Activated CD8-positive, alpha-beta T cell treated with anti-CD3 and anti-CD28 coated beads, Interleukin-2, amount 10 ng/mL, durations not matched to agents 7 days and 5 days (primary cell): ENCODE data around the gene BIN2. TPM values are rescaled to one million over a fixed set of nuclear protein-coding genes. Genes with fewer than 3 reads are reported as not detected.
A peak's percentile ranks its signal among the peaks of the same experiment; 100 is the strongest.
"Not testable (repeated sequence)": the region's sequence is repeated elsewhere in the genome, so short reads cannot be mapped to it uniquely, and the experiment has no call there.

ENCODE experiments used
- ATAC-seq: fragments of 150-1000 bp; cut with Tn5 transposase; one replicate; pipeline ENCODE4 v1.10.0; 2021; ENCODE audit warnings: moderate library complexity
- CTCF ChIA-PET: fragments of 350-600 bp; sonication (Branson Sonifier 250); formaldehyde crosslinking; loops from one replicate; lab custom pipeline; 2021; ENCODE audit warnings: antibody characterized with exemption; lab: Charles Lee
- POLR2A ChIA-PET: fragments of 350-600 bp; sonication (Branson Sonifier 250); formaldehyde crosslinking; loops from one replicate; lab custom pipeline; 2021; ENCODE audit warnings: antibody characterized with exemption; lab: Charles Lee
- DNase-seq: peaks from one replicate; pipeline ENCODE4 v3.0.0-alpha.2; 2020
- H3K27ac Mint-ChIP-seq: one replicate; pipeline ENCODE4 v1.8.0; 2021; ENCODE audit warnings: mild to moderate bottlenecking, mixed read lengths
- H3K27me3 Mint-ChIP-seq: one replicate; pipeline ENCODE4 v1.8.0; 2021; ENCODE audit warnings: low read depth, mixed read lengths
- H3K36me3 Mint-ChIP-seq: one replicate; pipeline ENCODE4 v1.8.0; 2021; ENCODE audit warnings: low read depth, mixed read lengths
- H3K4me1 Mint-ChIP-seq: one replicate; pipeline ENCODE4 v1.8.0; 2021; ENCODE audit warnings: low read depth, mixed read lengths
- H3K4me3 Mint-ChIP-seq: one replicate; pipeline ENCODE4 v1.8.0; 2021; ENCODE audit warnings: mild to moderate bottlenecking, mixed read lengths
- H3K9me3 Mint-ChIP-seq: one replicate; pipeline ENCODE4 v1.8.0; 2022; ENCODE audit warnings: mixed read lengths; ENCODE audit not compliant: insufficient read depth
- total RNA-seq, 2 experiments: library from RNA; stranded (reverse); gene quantifications; one replicate each; pipeline ENCODE4 v1.2.3, GENCODE V29; 2021

Gene BIN2
- total RNA-seq, 2 experiments from 2014 or later = 158 to 161 TPM

DNA sequence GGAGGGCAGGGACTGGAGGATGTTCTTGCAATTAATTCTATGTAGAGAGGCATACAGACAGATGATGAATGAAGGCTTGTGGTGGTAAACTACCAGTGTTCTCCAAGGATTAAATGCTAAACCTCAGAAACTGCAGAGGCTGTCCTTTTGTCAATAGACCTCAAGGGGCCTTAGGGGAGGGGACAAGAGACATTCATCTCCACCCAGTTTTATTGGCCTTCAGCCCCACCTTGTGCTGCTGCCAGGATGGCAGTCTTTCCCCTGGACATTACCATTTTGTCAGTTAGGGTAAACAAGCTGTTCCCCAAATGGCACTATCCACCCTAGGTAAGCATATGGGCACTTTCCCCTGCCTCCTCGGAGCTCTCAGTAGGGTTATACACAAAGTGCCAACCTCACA lies 48.9 kb downstream of the BIN2 start:
- POLR2A ChIA-PET = no interaction called here

DNA sequence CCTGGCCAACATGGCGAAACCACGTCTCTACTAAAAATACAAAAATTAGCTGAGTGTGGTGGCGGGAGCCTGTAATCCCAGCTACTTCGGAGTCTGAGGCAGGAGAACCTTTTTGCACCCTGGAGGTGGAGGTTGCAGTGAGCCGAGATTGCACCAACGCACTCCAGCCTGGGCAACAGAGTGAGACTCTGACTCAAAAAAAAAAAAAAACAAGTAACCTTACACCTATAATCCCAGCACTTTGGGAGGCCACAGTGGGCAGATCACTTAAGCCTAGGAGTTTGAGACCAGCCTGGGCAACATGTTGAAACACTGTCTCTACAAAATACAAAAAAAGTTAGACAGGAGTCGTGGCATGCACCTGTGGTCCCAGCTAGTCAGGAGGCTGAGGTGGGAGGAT lies 51.2 kb downstream of the BIN2 start:
- ATAC-seq, H3K9me3 Mint-ChIP-seq, H3K4me3 Mint-ChIP-seq, DNase-seq, H3K36me3 Mint-ChIP-seq, POLR2A ChIA-PET, H3K27ac Mint-ChIP-seq: not testable (repeated sequence)
- H3K4me1 Mint-ChIP-seq = peaks cover 20% of the 10 kb centered on the region
- peaks cover 17% of the 10 kb centered on the region for H3K27me3 Mint-ChIP-seq
- CTCF ChIA-PET = interaction anchor here (0.9 kb wide), 1 partner anchor 10 kb away, joined by 4 read pairs; no protein-coding TSS in a partner anchor

More for the DNA sequence above, 48.9 kb downstream of the BIN2 start:
- Mint-ChIP-seq H3K4me1 (peaks cover 11% of the 10 kb centered on the region), H3K36me3 (peaks cover 2% of the 10 kb centered on the region), H3K27me3 (peaks cover 14% of the 10 kb centered on the region), H3K27ac (no peak overlapping the region), H3K4me3 (no peak overlapping the region), H3K9me3 (no peaks in the 10 kb centered on the region)
- CTCF ChIA-PET = interaction anchor here (1.4 kb wide), 1 partner anchor 66 kb away, joined by 4 read pairs; no protein-coding TSS in a partner anchor
- DNase-seq = no peak
- no peak for ATAC-seq

DNA sequence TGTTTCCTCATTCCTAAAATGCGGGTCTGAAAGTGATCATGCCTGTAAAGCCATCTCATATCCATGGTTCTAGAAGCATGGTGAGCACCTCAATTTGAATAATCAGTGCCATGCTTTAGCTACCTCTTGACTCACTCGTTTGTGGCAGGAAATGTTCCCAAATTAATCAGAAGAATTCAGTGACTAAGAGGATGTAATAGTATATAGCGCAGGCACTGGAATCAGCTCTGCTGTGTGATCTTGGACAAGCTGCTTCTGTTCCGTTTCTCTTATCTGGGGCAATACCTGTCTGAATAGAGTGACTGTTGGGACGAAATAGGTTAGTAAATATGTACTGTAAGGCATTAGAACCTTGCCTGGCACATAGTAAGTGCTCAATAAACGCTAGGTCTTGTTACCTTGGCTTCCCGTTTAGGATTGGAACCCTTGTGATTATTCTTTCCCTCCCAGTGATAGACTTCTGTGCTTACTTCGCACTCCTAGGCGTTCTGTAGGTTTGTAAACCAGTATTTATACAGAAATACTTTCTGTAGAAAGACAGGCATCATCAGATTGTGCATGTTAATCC lies 52.9 kb downstream of the BIN2 start:
- CTCF ChIA-PET = interaction anchor here (0.8 to 4.2 kb wide), 10 partner anchors 10 to 224 kb away, joined by 3 to 66 read pairs (median 5); no protein-coding TSS in a partner anchor
- no peaks in the 10 kb centered on the region for H3K9me3 Mint-ChIP-seq
- H3K36me3 Mint-ChIP-seq = no peaks in the 10 kb centered on the region
- DNase-seq (no peak), ATAC-seq (no peak)
- POLR2A ChIA-PET = interaction anchor here (0.6 to 0.9 kb wide), 2 partner anchors 32 to 51 kb away, joined by 3 to 4 read pairs; partner anchors contain the start of gene DAZAP2
- peaks cover 17% of the 10 kb centered on the region for H3K27me3 Mint-ChIP-seq
- peak overlapping the region; percentile 61 for H3K27ac Mint-ChIP-seq
- peak overlapping the region; percentile 85 for H3K4me3 Mint-ChIP-seq
- peaks cover 23% of the 10 kb centered on the region for H3K4me1 Mint-ChIP-seq

DNA sequence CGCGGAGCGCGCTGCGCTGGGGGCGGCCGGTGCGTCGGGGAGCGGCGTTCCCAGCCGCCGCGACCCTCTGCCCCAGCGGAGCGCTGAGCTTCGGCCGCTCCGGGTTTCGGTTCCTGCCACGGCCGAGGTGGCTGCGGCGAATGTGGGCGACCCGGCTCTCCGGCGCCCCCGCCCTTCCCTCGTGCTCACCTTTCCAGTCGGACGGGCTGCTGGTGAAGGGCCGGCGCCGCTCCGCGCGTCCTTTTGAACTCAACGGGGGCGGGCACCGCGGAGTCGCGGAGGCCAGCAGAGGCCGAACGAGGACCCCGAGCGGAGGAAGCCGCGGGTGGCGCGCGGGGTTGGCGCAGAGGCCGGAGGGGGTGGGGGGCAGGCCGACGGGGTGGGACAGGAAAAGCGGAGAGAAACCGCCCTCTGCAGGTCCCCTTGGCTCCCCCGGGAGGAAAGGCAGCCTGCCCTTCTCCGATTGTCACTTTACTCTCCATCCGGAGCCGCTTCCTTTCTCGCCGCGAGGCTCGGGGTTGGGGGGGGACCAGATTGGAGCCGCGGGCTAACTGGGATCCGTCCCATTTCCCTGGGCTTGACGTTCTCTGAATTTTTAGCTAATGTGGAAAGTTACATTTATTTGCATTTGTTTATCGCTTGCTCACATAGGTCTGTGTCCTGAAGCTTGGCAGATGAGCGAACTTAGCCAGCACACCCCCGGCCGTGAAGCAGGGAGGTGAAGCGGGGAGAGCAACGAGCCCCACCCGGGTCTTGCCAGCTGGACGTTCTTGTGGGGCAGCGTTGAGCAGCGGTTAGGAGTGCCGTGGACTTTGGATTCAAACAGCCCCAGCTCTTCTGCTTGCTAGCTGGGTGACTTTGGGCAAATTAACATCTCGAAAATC lies 53.7 kb downstream of the BIN2 start, which contains the start of gene SMAGP:
TSS of gene SMAGP (minus strand) at position 349 of the 884 bp plus-strand sequence. CDS start 1,137 bp downstream, outside the sequence.
- ATAC-seq (peak; percentile 79), DNase-seq (peak; percentile 61)
- no peaks in the 10 kb centered on the region for H3K9me3 Mint-ChIP-seq
- H3K27ac Mint-ChIP-seq = peak within 1 kb of the TSS; percentile 67
- POLR2A ChIA-PET = interaction anchor here (0.6 to 0.9 kb wide), 2 partner anchors 31 to 52 kb away, joined by 3 to 4 read pairs; partner anchors contain the start of gene DAZAP2
- peaks cover 28% of the 10 kb centered on the region for H3K4me1 Mint-ChIP-seq
- CTCF ChIA-PET = interaction anchor here (0.8 to 4.2 kb wide), 10 partner anchors 9 to 223 kb away, joined by 3 to 66 read pairs (median 5); no protein-coding TSS in a partner anchor
- H3K4me3 Mint-ChIP-seq = peak within 1 kb of the TSS; percentile 85
- H3K27me3 Mint-ChIP-seq = peaks cover 17% of the 10 kb centered on the region
- no peaks in the 10 kb centered on the region for H3K36me3 Mint-ChIP-seq

DNA sequence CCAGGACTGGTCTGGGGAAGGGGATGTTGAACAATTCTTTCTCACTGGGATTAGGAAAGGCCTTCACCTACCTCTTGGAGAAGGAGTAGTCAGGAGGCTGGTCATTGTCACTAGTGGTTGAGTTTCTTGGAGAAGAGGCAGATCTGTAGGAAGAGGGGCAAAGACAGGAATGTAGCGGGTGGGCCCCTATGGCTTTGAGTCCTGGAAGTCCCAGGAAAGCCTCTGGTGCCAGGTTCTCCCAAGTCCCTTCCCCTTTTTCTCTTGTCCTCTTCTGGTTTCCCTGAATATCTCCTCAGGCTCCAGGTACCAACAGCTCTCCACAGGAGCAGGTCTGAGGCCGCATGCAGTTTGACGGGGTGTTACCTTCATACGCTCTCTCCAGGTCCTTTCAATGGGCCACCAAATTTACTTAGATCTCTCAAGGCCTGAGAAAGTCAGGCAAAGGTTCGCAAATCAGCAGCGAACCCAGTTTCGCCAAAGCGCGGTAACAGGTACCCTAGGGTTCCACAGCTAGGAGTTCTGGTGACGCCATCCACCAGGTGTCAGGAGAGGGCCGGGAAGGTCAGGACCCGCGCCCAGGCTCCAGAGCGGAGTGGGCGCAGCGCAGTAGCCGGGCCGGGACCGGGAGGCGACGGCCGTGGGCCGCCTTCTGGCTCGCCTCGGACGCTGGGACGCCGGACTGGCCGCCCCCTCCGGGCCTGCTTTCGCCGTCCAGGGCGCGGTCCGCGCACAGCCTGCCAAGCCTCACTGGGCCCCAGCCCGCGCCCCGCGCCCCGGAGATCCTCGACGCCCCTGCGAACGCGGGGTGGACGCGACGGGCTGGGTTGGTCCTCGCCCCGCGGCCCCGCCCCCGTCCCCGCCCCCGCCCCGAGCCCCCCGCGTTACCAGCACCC lies 54.6 kb downstream of the BIN2 start:
- Mint-ChIP-seq H3K27ac (peak overlapping the region; percentile 67), H3K36me3 (peaks cover 3% of the 10 kb centered on the region), H3K4me3 (peak overlapping the region; percentile 70), H3K27me3 (peaks cover 17% of the 10 kb centered on the region), H3K4me1 (peaks cover 33% of the 10 kb centered on the region), H3K9me3 (no peaks in the 10 kb centered on the region)
- POLR2A ChIA-PET = interaction anchor here (0.8 kb wide), 1 partner anchor 71 kb away, joined by 6 read pairs; no protein-coding TSS in a partner anchor
- CTCF ChIA-PET = interaction anchor here (0.6 to 4.2 kb wide), 7 partner anchors 8 to 186 kb away, joined by 3 to 66 read pairs (median 7); no protein-coding TSS in a partner anchor
- ATAC-seq (peak; percentile 59), DNase-seq (peak; percentile 58)

DNA sequence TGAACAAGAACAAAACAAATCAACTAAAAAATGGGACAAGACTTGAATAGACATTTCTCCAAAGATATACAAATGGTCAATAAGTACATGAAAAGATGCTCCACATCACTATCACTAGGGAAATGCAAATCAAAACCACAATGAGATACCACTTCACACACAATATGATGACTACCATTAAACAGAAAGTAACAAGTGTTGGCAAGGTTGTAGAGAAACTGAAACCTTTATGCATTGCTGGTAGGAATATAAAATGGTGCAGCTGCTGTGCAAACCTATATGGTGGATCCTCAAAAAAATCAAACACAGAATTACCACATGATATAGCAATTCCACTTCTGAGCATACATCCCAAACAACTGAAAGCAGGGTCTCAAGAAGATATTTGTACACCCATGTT lies 59.0 kb downstream of the BIN2 start:
- ChIA-PET POLR2A (no interaction called here), CTCF (interaction anchor here (0.9 kb wide), 1 partner anchor 12 kb away, joined by 6 read pairs; no protein-coding TSS in a partner anchor)
- DNase-seq (no peak), ATAC-seq (peak; percentile 59)
- H3K27me3 Mint-ChIP-seq = peaks cover 2% of the 10 kb centered on the region
- peaks cover 29% of the 10 kb centered on the region for H3K4me1 Mint-ChIP-seq
- peak overlapping the region; percentile 5 for H3K4me3 Mint-ChIP-seq
- peaks cover 3% of the 10 kb centered on the region for H3K36me3 Mint-ChIP-seq
- no peaks in the 10 kb centered on the region for H3K9me3 Mint-ChIP-seq
- peak overlapping the region; percentile 19 for H3K27ac Mint-ChIP-seq

DNA sequence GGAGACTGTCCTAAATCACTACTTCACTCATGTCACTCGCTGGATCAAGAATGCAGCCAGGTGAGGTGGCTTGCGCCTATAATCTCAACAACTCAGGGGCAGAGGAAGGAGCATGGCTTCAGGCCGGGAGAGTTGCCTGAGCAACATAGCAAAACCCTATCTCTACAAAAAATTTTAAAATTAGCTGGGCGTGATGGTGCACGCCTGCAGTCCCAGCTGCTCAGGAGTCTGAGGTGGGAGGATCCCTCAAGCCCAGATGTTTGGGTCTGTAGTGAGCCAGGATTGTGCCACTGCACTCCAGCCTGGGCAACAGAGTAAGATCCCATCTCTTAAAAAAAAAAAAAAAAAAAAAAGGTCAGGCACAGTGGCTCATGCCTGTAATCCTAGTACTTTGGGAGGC lies 59.7 kb downstream of the BIN2 start:
- Mint-ChIP-seq H3K9me3 (no peaks in the 10 kb centered on the region), H3K27me3 (peaks cover 2% of the 10 kb centered on the region), H3K4me1 (peaks cover 27% of the 10 kb centered on the region), H3K4me3 (no peak overlapping the region), H3K36me3 (peaks cover 3% of the 10 kb centered on the region), H3K27ac (no peak overlapping the region)
- ChIA-PET POLR2A (interaction anchor here (0.6 kb wide), 1 partner anchor 26 kb away, joined by 3 read pairs; the partner anchor contains the start of gene DAZAP2), CTCF (interaction anchor here (0.9 to 3.2 kb wide), 2 partner anchors 12 to 77 kb away, joined by 6 to 19 read pairs; no protein-coding TSS in a partner anchor)
- ATAC-seq (no peak), DNase-seq (no peak)

DNA sequence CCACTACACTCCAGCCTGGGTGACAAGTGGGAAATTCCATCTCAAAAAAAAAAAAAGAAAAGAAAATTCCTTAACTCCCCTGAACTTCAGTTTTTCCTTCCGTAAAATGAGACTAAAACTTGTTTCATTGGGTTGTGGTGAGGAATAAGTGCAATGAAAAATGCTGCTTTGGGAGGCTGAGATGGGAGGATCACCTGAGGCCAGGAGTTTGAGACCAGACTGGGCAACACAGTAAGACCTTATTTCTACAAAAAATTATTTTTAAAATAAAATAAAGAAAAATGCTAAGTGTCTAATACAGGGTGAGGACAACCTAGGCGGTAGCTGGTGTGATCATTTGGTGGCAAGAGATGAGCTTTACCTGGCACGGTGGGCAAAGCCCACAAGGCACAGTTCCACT lies 60.6 kb downstream of the BIN2 start:
- no peaks in the 10 kb centered on the region for H3K27me3 Mint-ChIP-seq
- H3K4me1 Mint-ChIP-seq = peaks cover 20% of the 10 kb centered on the region
- H3K9me3 Mint-ChIP-seq = no peaks in the 10 kb centered on the region
- ChIA-PET CTCF (interaction anchor here (1.3 to 3.2 kb wide), 5 partner anchors 11 to 80 kb away, joined by 3 to 25 read pairs (median 5); no protein-coding TSS in a partner anchor), POLR2A (no interaction called here)
- ATAC-seq (no peak), DNase-seq (no peak)
- H3K4me3 Mint-ChIP-seq = no peak overlapping the region
- H3K27ac Mint-ChIP-seq = no peak overlapping the region
- peaks cover 3% of the 10 kb centered on the region for H3K36me3 Mint-ChIP-seq

DNA sequence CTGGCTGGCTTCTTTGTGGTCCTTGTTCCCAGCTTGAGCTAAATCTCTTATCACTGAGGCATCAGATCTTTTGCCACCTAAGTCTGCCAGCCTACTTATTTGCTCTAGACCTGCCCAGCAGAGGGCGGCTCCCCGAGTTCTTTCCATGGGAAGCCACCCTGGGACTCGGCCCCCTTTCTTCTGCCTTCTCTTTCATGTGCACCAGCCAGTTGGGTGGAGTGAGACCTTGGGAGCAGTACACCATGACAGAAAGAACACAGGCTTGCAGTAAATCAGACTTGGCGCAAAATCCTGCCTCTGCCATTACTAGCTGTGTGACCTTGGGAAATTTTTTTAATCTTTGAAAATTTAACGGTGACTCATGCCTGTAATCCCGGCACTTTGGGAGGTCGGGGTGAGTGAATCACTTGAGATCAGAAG lies 61.2 kb downstream of the BIN2 start:
- H3K9me3 Mint-ChIP-seq = no peaks in the 10 kb centered on the region
- CTCF ChIA-PET = interaction anchor here (0.6 to 3.2 kb wide), 11 partner anchors 10 to 275 kb away, joined by 3 to 25 read pairs (median 4); no protein-coding TSS in a partner anchor
- no peak overlapping the region for H3K4me3 Mint-ChIP-seq
- no peak overlapping the region for H3K27ac Mint-ChIP-seq
- peaks cover 20% of the 10 kb centered on the region for H3K4me1 Mint-ChIP-seq
- peak; percentile 37 for DNase-seq
- H3K27me3 Mint-ChIP-seq = no peaks in the 10 kb centered on the region
- POLR2A ChIA-PET = no interaction called here
- H3K36me3 Mint-ChIP-seq = peaks cover 3% of the 10 kb centered on the region
- ATAC-seq = no peak

DNA sequence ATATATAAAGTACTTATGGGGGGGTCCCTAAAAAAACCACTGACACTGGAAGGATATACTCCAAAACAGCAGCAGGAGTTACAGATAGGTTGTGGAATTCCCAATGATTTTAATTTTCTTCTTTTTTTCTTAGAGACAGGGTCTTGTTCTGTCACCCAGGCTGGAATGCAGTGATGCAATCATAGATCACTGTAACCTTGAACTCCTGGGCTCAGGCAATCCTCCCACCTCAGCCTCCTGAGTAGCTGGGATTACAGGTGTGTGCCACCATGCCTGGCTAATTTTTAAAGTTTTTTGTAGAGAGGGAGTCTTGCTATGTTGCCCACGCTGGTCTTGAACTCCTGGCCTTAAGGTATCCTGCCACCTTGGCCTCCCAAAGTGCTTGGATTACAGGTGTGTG lies 64.4 kb downstream of the BIN2 start:
- H3K27ac Mint-ChIP-seq, H3K27me3 Mint-ChIP-seq, ATAC-seq, H3K4me3 Mint-ChIP-seq, H3K9me3 Mint-ChIP-seq, DNase-seq, H3K36me3 Mint-ChIP-seq: not testable (repeated sequence)
- CTCF ChIA-PET = interaction anchor here (0.7 kb wide), 1 partner anchor 65 kb away, joined by 3 read pairs; no protein-coding TSS in a partner anchor
- H3K4me1 Mint-ChIP-seq = peaks cover 12% of the 10 kb centered on the region
- POLR2A ChIA-PET = interaction anchor here (0.8 kb wide), 1 partner anchor 14 kb away, joined by 5 read pairs; no protein-coding TSS in a partner anchor
